Kidney (tissue), 14 donors: ENCODE data around the gene ADAM30. TPM values are rescaled to one million over a fixed set of nuclear protein-coding genes. Genes with fewer than 3 reads are reported as not detected.

Experiments used
- DNase-seq, 5 donors: peaks; one replicate each; pipeline ENCODE4 v3.0.0-alpha.2; 2013 to 2020
- FAIRE-seq: peaks from 2 replicates; lab custom pipeline; 2012; peaks lifted over from hg19 to GRCh38; lab: Jason Lieb, UNC
- H3K27ac ChIP-seq, 2 donors: one replicate each; pipeline ENCODE4 v1.7.0; 2013; ENCODE audit warnings: low read depth in 2 of 2, low read length in 2 of 2, inconsistent platforms in 1 of 2
- H3K27me3 ChIP-seq: one replicate; pipeline ENCODE4 v1.7.1; 2013; ENCODE audit warnings: low read length, inconsistent platforms; ENCODE audit not compliant: control insufficient read depth, insufficient read depth
- H3K36me3 ChIP-seq, 3 donors: one replicate each; pipeline versions ENCODE4 v1.7.0 to v1.7.1; 2013; ENCODE audit warnings: low read length in 3 of 3, control low read depth in 1 of 3, inconsistent platforms in 1 of 3; ENCODE audit not compliant: insufficient read depth in 3 of 3, control insufficient read depth in 2 of 3
- H3K4me1 ChIP-seq, 3 donors: one replicate each; pipeline versions ENCODE4 v1.7.0 to v1.7.1; 2013; ENCODE audit warnings: low read length in 3 of 3, inconsistent platforms in 1 of 3, low read depth in 1 of 3; ENCODE audit not compliant: control insufficient read depth in 2 of 3, insufficient read depth in 2 of 3
- H3K4me3 ChIP-seq, 3 donors: one replicate each; pipeline versions ENCODE4 v1.7.0 to v1.8.1; 2013; ENCODE audit warnings: low read length in 3 of 3, control low read depth in 1 of 3, inconsistent platforms in 1 of 3
- H3K9ac ChIP-seq, 3 donors: one replicate each; pipeline versions ENCODE4 v1.7.0 to v1.7.1; 2013; ENCODE audit warnings: low read length in 3 of 3, control low read depth in 1 of 3, inconsistent platforms in 1 of 3
- H3K9me3 ChIP-seq, 3 donors: one replicate each; pipeline versions ENCODE4 v1.7.0 to v1.7.1; 2013; ENCODE audit warnings: low read length in 3 of 3, control low read depth in 1 of 3, inconsistent platforms in 1 of 3; ENCODE audit not compliant: control insufficient read depth in 2 of 3, insufficient read depth in 1 of 3
- CTCF ChIP-seq: IDR thresholded peaks from 3 replicates; pipeline ENCODE4 v1.5.1; 2012; ENCODE audit warnings: mild to moderate bottlenecking, moderate library complexity, borderline replicate concordance; ENCODE audit not compliant: insufficient read depth; ENCODE audit errors: extremely low read depth
- intact Hi-C: fragments of 100-400 bp; cut with DNase I; formaldehyde crosslinking; loops from one replicate; pipeline ENCODE4 v1.11.1; 2022
- polyA plus RNA-seq: library from polyadenylated mRNA; stranded (reverse); fragments of 350-450 nt; fragmentation: Illumina TruSeq; extraction: RNeasy Lipid Tissue Mini Kit (QIAGEN cat#74804); gene quantifications from one replicate; pipeline ENCODE4 v1.2.3, GENCODE V29; 2014; ENCODE audit warnings: low read depth, low replicate concordance; ENCODE audit not compliant: insufficient read depth
- total RNA-seq: library from RNA; stranded (reverse); fragmentation: NEBNext Ultra II Directional; extraction: Animal tissue kit (Norgen Biotek cat#: 25700); gene quantifications from one replicate; pipeline ENCODE4 v1.2.1, GENCODE V29; 2021
- donor health status: control.
- donor health status: control.
- donor health status: control.
- donor health status: control.
- donor health status: control.
- donor health status: DM: yes; HTN: yes; CAD: no.
- donor health status: Normal renal cell carcinoma (clear cell type).

Gene ADAM30
- total and polyA plus RNA-seq, 2 donors from 2014 or later, result not detected

- peaks cover 24 to 44% (median 26%) of the 10 kb centered on the region in 3 donors for H3K36me3 ChIP-seq
- intact Hi-C loops, result no loop called here
Observed at GRCh38 chr1:119933397-119933796, 37.1 kb upstream of the ADAM30 start.

GRCh38 chr1:119929643-119930315 is 33.5 kb upstream of the ADAM30 start:
- Histone ChIP-seq H3K4me1 (no peaks in the 10 kb centered on the region), H3K36me3 (peaks cover 23 to 42% (median 24%) of the 10 kb centered on the region in 3 donors), H3K9me3 (peaks cover 2 to 6% (median 4%) of the 10 kb centered on the region in 3 donors), H3K9ac (no peak overlapping the region), H3K27me3 (no peaks in the 10 kb centered on the region), H3K27ac (no peak overlapping the region), H3K4me3 (no peak overlapping the region)
- intact Hi-C loops, result no loop called here
- DNase-seq, result no peak
- TF ChIP-seq CTCF, result no peak
- no peak for FAIRE-seq

More at GRCh38 chr1:119933397-119933796, 37.1 kb upstream of the ADAM30 start:
- no peak for FAIRE-seq
- Histone ChIP-seq H3K9me3 (peaks cover 2 to 6% (median 5%) of the 10 kb centered on the region in 3 donors), H3K4me3 (no peak overlapping the region), H3K27ac (no peak overlapping the region), H3K27me3 (no peaks in the 10 kb centered on the region), H3K9ac (no peak overlapping the region), H3K4me1 (no peaks in the 10 kb centered on the region)
- no peak for TF ChIP-seq CTCF
- no peak for DNase-seq

- H3K9me3 ChIP-seq, result no peaks in the 10 kb centered on the region
- H3K27ac ChIP-seq, result no peak overlapping the region
- DNase-seq (no peak), FAIRE-seq (no peak)
- no peak for TF ChIP-seq CTCF
- H3K36me3 ChIP-seq, result peaks cover 22 to 61% (median 35%) of the 10 kb centered on the region in 3 donors
- intact Hi-C loops, result no loop called here
- no peaks in the 10 kb centered on the region for H3K27me3 ChIP-seq
- no peak overlapping the region for H3K4me3 ChIP-seq
- H3K9ac ChIP-seq, result no peak overlapping the region
- no peaks in the 10 kb centered on the region for H3K4me1 ChIP-seq
Observed at GRCh38 chr1:119926553-119926952, 30.2 kb upstream of the ADAM30 start.
